Activated gamma-delta T cell (primary cell): ENCODE results near the gene URB1.
"Not testable (repeated sequence)": the region's sequence is repeated elsewhere in the genome, so short reads cannot be mapped to it uniquely, and the experiment has no call there.

Experiments used
- DNase-seq: peaks from one replicate; lab custom pipeline; 2025; lab: John Stamatoyannopoulos, UW

The URB1 gene

GRCh38 chr21:32377506-32377905 lies 15.3 kb downstream of the URB1 start:
- DNase-seq, result no peak

- no peak for DNase-seq
Measured at GRCh38 chr21:32372755-32373154, 20.1 kb downstream of the URB1 start.

- no peak for DNase-seq
Measured at GRCh38 chr21:32371913-32372314, 20.9 kb downstream of the URB1 start.

GRCh38 chr21:32370998-32371766 lies 21.6 kb downstream of the URB1 start:
- DNase-seq, result no peak

- DNase-seq, result not testable (repeated sequence)
Measured at GRCh38 chr21:32368961-32369360, 23.9 kb downstream of the URB1 start.

- no peak for DNase-seq
Measured at GRCh38 chr21:32368386-32368785, 24.4 kb downstream of the URB1 start.

- no peak for DNase-seq
Measured at GRCh38 chr21:32367158-32367557, 25.7 kb downstream of the URB1 start.

GRCh38 chr21:32366191-32366590 lies 26.6 kb downstream of the URB1 start:
- no peak for DNase-seq

GRCh38 chr21:32364796-32365195 lies 28.0 kb downstream of the URB1 start:
- DNase-seq, result no peak

GRCh38 chr21:32364387-32364786 lies 28.4 kb downstream of the URB1 start:
- DNase-seq, result no peak

GRCh38 chr21:32360401-32360975 lies 32.3 kb downstream of the URB1 start:
- no peak for DNase-seq

- DNase-seq, result no peak
Measured at GRCh38 chr21:32359719-32360260, 33.0 kb downstream of the URB1 start.

- DNase-seq, result no peak
Measured at GRCh38 chr21:32356874-32357395, 35.9 kb downstream of the URB1 start.

- no peak for DNase-seq
Measured at GRCh38 chr21:32353002-32353711, 39.7 kb downstream of the URB1 start.

GRCh38 chr21:32352526-32352925 lies 40.3 kb downstream of the URB1 start:
- no peak for DNase-seq

GRCh38 chr21:32351428-32351827 lies 41.4 kb downstream of the URB1 start:
- DNase-seq, result no peak

- no peak for DNase-seq
Measured at GRCh38 chr21:32350981-32351380, 41.8 kb downstream of the URB1 start.

GRCh38 chr21:32350211-32350980 lies 42.4 kb downstream of the URB1 start:
- DNase-seq, result no peak

- DNase-seq, result no peak
Measured at GRCh38 chr21:32349333-32349944, 43.4 kb downstream of the URB1 start.

GRCh38 chr21:32348604-32349332 lies 44.0 kb downstream of the URB1 start:
- no peak for DNase-seq

- DNase-seq, result no peak
Measured at GRCh38 chr21:32347977-32348376, 44.8 kb downstream of the URB1 start.
